Stimulated activated CD8-positive, alpha-beta memory T cell treated with anti-CD3 and anti-CD28 coated beads, Interleukin-4, amount 100 ng/mL, for 24 hours (primary cell): ENCODE results near the gene AXIN1.
"Not testable (repeated sequence)": the region's sequence is repeated elsewhere in the genome, so short reads cannot be mapped to it uniquely, and the experiment has no call there.

Experiments
- DNase-seq: peaks from one replicate; pipeline ENCODE4 v3.0.0-alpha.2; 2020; ENCODE audit warnings: low read depth

AXIN1 gene

GRCh38 chr16:354291-354881 is 1.9 kb upstream of the AXIN1 start:
- no peak for DNase-seq

DNA sequence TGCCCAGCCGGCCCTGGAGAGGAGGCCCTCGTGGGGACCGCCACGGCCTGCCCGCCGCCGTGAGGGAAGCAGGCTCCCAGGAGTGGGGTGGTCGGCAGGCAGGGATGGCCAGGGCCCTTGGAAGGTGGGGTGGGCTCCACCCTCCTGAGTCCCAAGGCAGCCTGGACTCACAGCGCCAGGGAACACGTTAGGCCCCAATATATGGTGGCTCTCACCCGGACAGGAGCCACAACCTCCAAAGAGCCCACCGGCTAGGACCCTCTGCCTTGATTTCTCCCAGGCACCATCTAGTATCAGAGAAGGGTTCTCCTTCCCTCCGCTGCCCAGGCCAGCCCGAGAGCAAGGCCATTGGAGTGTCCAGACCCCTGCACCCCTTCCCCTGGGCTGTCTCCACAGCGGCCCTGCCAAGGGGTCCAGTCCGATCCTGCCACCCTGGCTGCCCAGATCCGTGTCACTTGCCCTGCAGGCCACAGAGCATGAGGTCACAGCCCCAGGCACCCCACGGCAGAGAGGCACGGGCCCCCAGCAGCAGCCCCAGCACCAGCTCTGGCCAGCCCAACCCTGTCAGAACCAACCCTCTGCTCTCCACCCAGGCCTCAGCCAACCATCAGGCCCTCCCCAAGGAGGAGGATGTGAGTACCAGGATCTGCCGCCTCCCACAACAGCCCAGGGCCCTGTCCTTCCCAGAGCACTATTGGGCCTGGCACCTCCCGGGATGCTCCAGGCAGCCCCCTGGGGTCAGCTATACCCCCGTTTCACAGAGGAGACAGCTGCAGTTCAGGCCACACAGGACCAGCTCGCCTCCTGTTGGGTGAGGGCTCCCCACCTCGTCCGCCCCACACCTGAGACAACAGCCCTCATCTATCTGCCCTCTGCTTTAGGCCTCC is 1.1 kb upstream of the AXIN1 start:
- no peak for DNase-seq

DNA sequence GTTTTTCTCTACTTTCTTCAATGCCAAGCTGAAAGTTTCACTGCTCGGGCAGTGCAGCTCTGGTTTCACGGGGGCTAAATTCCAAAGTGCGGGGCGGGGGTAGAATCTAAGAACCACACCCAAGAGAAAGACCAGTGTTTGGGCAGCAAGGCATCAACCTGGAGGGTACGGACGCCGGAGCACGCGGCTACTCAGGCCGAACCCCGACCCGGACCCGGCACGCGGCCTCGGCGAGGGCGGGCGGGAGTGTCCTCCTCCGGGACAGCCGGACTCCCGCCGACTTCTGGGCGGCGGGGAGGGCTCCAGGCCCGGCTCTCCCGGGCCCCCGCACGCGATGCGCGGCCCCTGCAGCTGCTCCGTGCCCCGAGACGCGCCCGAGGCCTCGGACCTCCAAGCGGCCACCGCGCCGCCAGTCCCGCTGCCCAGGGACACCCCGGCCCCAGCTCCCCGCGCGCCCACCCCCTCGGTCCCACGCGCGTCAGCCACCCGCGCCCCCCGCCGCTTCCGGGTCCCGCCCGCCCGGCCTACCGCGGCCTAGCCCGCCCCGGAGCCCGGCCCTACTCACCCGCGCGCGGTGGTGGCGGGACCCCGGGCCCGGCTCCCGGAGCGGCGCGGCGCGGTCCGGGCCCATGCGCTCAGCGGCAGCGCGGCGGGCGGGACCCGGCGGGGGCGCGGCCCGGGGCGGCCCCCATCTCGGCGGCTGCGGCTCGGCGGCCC is 561 bp downstream of the AXIN1 start:
- no peak for DNase-seq

- DNase-seq: no peak
These were observed 2.3 kb downstream of the AXIN1 start for GRCh38 chr16:350203-350602.

DNA sequence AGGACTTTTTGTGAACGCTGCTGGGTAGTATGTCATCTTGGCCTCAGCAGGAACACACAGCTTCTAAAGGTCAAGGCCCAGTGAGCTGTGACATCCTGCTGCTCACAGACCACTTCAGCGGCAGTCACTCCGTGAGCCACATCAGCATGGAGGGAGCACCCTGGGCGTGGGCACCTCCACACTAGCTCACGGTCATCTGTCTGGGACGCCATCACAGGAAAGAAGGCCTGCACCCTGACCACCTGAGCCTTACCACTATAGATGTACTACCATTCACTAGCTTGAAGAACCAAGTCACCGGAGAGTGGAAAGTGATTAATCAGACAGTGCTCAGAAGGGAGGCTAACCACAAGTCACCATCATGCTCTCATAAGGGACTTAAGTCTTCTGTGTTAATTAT is 3.3 kb downstream of the AXIN1 start:
- no peak for DNase-seq

DNA sequence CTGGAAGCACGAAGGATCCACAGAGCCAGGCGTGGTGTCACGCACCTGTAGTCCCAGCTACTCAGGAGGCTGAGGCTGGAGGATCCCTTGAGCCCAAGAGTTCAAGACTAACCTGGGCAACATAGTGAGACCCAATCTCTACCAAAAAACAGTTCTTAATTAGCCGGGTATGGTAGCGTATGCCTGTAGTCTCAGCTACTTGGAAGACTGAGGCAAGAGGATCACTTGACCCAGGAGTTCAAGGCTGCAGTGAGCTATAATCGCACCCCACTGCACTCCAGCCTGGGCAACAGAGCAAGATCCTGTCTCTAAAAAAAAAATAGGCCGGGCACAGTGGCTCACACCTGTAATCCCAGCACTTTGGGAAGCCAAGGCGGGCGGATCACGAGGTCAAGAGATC is 4.0 kb downstream of the AXIN1 start:
- DNase-seq: not testable (repeated sequence)

GRCh38 chr16:347203-347602 is 5.3 kb downstream of the AXIN1 start:
- no peak for DNase-seq

- no peak for DNase-seq
These were observed 5.9 kb downstream of the AXIN1 start for GRCh38 chr16:346587-346986.

- DNase-seq: no peak
These were observed 6.8 kb downstream of the AXIN1 start for GRCh38 chr16:345772-346171.

DNA sequence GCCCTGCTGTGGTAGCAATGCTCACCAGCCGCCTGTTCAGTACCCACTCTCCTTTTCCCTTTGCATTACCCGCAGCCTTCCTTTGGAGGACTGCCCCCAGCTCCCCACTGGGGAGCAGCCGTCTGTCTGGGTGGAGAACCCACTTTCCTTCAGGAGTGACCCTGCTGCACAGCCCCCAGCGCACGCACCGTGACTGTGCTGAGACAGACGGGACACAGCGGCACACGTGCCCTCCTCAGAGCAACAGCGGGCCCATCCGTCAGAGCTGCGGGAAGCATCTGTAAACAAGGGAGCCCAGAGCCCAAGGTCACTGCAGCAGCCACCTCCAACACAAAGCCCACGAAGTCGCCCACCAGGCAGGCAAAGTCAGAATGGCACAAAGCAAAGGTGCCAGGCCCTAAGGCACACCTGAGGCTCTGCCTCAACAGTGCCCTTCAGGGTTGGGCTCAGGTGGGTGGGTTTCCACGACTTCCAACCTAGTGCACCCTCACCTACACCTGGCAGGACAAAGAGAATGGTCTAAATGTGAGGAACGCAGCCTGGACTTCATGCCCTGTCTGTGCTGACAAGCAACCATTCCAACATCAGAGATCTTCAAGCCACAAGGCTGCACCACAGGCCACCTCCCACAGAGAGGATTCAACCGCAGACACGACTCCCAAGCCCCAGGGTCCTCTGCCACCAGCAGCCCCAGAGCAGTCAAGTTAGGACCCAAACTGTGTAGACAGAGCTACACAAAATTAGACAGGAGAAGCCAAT is 9.9 kb downstream of the AXIN1 start:
- DNase-seq: no peak

DNA sequence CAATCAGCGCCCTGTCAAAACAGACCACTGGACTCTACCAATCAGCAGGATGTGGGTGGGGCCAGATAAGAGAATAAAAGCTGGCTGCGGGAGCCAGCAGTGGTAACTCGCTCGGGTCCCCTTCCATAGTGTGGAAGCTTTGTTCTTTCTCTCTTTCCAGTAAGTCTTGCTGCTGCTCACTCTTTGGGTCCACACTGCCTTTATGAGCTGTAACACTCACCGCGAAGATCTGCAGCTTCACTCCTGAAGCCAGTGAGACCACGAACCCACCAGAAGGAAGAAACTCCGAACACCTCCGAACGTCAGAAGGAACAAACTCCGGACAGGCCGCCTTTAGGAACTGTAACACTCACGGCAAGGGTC is 10.6 kb downstream of the AXIN1 start:
- DNase-seq: not testable (repeated sequence)

DNA sequence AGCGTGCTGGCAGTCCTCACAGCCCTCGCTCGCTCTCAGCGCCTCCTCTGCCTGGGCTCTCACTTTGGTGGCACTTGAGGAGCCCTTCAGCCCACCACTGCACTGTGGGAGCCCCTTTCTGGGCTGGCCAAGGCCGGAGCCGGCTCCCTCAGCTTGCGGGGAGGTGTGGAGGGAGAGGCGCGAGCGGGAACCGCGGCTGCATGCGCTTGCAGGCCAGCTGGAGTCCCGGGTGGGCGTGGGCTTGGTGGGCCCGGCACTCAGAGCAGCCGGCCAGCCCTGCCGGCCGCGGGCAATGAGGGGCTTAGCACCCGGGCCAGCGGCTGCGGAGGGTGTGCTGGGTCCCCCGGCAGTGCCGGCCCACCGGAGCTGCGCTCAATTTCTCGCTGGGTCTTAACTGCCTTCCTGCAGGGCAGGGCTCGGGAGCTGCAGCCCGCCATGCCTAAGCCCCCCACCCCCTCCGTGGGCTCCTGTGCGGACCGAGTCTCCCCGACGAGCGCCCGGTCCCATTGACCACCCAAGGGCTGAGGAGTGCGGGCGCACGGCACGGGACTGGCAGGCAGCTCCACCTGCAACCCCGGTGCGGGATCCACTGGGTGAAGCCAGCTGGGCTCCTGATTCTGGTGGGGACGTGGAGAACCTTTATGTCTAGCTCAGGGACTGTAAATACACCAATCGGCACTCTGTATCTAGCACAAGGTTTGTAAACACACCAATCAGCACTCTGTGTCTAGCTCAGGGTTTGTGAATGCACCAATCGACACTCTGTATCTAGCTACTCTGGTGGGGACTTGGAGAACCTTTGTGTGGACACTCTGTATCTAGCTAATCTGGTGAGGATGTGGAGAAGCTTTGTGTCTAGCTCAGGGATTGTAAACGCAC is 11.2 kb downstream of the AXIN1 start:
- not testable (repeated sequence) for DNase-seq

DNA sequence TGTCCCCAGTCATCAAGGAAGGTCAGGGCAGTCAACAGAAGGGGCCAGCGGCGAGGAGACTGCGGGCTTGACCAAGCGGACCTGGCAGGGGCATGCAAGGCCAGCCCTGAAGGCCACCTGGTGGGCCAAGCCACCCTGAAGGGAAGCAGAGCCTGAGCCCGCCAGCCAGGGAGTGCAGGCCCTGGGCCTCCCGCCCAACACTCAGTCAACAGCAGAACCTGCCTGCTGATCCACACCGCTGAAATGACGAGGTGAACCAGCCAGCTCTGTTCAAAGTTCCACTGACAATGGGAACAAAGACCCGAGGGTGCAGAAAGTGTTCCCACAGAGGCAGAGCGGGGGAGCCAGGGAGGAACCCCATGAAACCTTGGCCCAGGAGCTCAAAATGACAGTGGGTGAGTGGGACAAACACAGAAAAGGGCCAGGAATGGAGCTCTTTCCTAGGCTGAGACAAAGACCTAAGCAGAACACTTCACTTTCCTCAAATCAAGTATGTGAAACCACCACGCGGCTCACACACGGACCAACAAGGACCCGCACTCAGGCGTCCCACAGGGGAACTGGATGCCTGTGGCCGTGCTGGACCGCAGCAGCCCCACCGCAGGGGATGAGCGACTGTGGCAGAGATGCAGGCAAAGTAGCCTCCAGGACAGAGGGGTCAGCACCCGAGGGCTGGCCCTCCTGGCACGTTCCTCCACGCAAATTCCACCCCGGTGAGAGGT is 12.0 kb downstream of the AXIN1 start:
- DNase-seq: no peak

- DNase-seq: no peak
These were observed 12.8 kb downstream of the AXIN1 start for GRCh38 chr16:339680-340079.

GRCh38 chr16:337975-338575 is 14.4 kb downstream of the AXIN1 start:
- DNase-seq: no peak

GRCh38 chr16:337437-337836 is 15.1 kb downstream of the AXIN1 start:
- no peak for DNase-seq

DNA sequence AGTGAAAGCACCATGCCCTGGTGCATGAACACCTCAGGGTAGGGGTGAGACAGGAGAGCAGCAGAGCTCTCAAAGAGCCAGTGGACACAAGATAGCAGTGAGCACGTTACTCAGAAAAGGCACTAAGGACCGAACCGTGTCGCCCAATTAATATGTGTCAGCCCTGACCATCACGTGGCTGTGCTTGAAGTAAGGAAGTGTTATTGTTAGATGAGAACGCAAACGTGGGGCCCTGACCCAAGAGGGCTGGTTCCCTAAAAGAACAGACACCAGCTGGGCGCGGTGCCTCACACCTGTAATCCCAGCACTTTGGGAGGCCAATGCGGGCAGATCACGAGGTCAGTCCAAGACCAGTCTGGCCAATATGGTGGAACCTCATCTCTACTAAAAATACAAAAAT is 16.3 kb downstream of the AXIN1 start:
- no peak for DNase-seq

GRCh38 chr16:334861-335632 is 17.5 kb downstream of the AXIN1 start:
- DNase-seq: not testable (repeated sequence)

GRCh38 chr16:334164-334832 is 18.2 kb downstream of the AXIN1 start:
- not testable (repeated sequence) for DNase-seq
